OCI-LY3 (cell line): ENCODE data around the gene BBC3.
"Not testable (repeated sequence)": the region's sequence is repeated elsewhere in the genome, so short reads cannot be mapped to it uniquely, and the experiment has no call there.

Source experiments
- CTCF ChIP-seq: fragments of 200-600, 300-600 bp; sonication (generic); IDR thresholded peaks from 2 replicates; pipeline ENCODE4 v1.5.1; 2014; ENCODE audit warnings: antibody characterized with exemption, low read length, low read depth
- EZH2phosphoT487 ChIP-seq: fragments of 200-600 bp; shearing (Covaris generic); IDR thresholded peaks from 2 replicates; pipeline ENCODE4 v1.6.1; 2018; ENCODE audit warnings: antibody characterized with exemption, mixed run types, low read depth

GRCh38 chr19:47276513-47276912, 45.5 kb upstream of the BBC3 start:
- not testable (repeated sequence) for TF ChIP-seq CTCF, EZH2phosphoT487
